Measurements from ENCODE around the gene GM2A. TPM values are rescaled to one million over a fixed set of nuclear protein-coding genes. Genes with fewer than 3 reads are reported as not detected.

GM2A gene
- total RNA-seq, 3 donors from 2014 or later (not counting 1 experiment from before 2014, with no cell fraction given): 9.6 to 15.9 (median 15.6) TPM

- no peaks in the 10 kb centered on the region for H3K27me3 Mint-ChIP-seq (ENCODE audit: low read depth in 2 of 2)
- WGBS (ENCODE audit: insufficient coverage): 92% methylated on average over 6 of the region's 6 CpGs
- H3K36me3 Mint-ChIP-seq: no peaks in the 10 kb centered on the region
- intact Hi-C loops (cut with micrococcal nuclease): loop anchor here (5.0 kb wide), 1 partner anchor 93 kb away; no protein-coding TSS in a partner anchor
- peaks cover 16% of the 10 kb centered on the region for H3K4me1 ChIP-seq (ENCODE audit: control insufficient read depth, insufficient read depth, low read length)
- H3K36me3 ChIP-seq (ENCODE audit: control insufficient read depth, insufficient read depth, low read length): no peaks in the 10 kb centered on the region
- no peak overlapping the region for H3K27ac Mint-ChIP-seq
- no peaks in the 10 kb centered on the region for H3K9me3 Mint-ChIP-seq
- peaks cover 15 to 16% of the 10 kb centered on the region in 2 donors for H3K4me1 Mint-ChIP-seq
- no peaks in the 10 kb centered on the region for H3K27me3 ChIP-seq (ENCODE audit: control insufficient read depth, insufficient read depth, low read length)
- DNase-seq (no peak), ATAC-seq (no peak)
- H3K4me3 Mint-ChIP-seq: no peak overlapping the region
- H3K4me3 ChIP-seq (ENCODE audit: low read length): no peak overlapping the region
- TF ChIP-seq, protein P1, sequence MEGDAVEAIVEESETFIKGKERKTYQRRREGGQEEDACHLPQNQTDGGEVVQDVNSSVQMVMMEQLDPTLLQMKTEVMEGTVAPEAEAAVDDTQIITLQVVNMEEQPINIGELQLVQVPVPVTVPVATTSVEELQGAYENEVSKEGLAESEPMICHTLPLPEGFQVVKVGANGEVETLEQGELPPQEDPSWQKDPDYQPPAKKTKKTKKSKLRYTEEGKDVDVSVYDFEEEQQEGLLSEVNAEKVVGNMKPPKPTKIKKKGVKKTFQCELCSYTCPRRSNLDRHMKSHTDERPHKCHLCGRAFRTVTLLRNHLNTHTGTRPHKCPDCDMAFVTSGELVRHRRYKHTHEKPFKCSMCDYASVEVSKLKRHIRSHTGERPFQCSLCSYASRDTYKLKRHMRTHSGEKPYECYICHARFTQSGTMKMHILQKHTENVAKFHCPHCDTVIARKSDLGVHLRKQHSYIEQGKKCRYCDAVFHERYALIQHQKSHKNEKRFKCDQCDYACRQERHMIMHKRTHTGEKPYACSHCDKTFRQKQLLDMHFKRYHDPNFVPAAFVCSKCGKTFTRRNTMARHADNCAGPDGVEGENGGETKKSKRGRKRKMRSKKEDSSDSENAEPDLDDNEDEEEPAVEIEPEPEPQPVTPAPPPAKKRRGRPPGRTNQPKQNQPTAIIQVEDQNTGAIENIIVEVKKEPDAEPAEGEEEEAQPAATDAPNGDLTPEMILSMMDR (IDR thresholded peaks at IDR 0.05): no peak
- H3K27ac ChIP-seq (ENCODE audit: low read length): no peak overlapping the region
- no peaks in the 10 kb centered on the region for H3K9me3 ChIP-seq (ENCODE audit: control insufficient read depth, insufficient read depth, low read length)
Observed at GRCh38 chr5:151230048-151230680, 22.8 kb upstream of the GM2A start.

- Mint-ChIP-seq H3K4me1 (peaks cover 12% of the 10 kb centered on the region in 2 donors), H3K27ac (no peak overlapping the region), H3K27me3 (ENCODE audit: low read depth in 2 of 2) (no peaks in the 10 kb centered on the region), H3K36me3 (no peaks in the 10 kb centered on the region), H3K9me3 (no peaks in the 10 kb centered on the region), H3K4me3 (no peak overlapping the region)
- Histone ChIP-seq H3K9me3 (ENCODE audit: control insufficient read depth, insufficient read depth, low read length) (no peaks in the 10 kb centered on the region), H3K4me1 (ENCODE audit: control insufficient read depth, insufficient read depth, low read length) (peaks cover 21% of the 10 kb centered on the region), H3K36me3 (ENCODE audit: control insufficient read depth, insufficient read depth, low read length) (no peaks in the 10 kb centered on the region), H3K27ac (ENCODE audit: low read length) (no peak overlapping the region), H3K27me3 (ENCODE audit: control insufficient read depth, insufficient read depth, low read length) (no peaks in the 10 kb centered on the region), H3K4me3 (ENCODE audit: low read length) (no peak overlapping the region)
- DNase-seq (no peak), ATAC-seq (no peak)
- TF ChIP-seq, protein P1 (IDR thresholded peaks at IDR 0.05): no peak
- intact Hi-C loops (cut with micrococcal nuclease): loop anchor here (5.0 kb wide), 1 partner anchor 94 kb away; no protein-coding TSS in a partner anchor
Observed at GRCh38 chr5:151231359-151231758, 21.6 kb upstream of the GM2A start.

DNA sequence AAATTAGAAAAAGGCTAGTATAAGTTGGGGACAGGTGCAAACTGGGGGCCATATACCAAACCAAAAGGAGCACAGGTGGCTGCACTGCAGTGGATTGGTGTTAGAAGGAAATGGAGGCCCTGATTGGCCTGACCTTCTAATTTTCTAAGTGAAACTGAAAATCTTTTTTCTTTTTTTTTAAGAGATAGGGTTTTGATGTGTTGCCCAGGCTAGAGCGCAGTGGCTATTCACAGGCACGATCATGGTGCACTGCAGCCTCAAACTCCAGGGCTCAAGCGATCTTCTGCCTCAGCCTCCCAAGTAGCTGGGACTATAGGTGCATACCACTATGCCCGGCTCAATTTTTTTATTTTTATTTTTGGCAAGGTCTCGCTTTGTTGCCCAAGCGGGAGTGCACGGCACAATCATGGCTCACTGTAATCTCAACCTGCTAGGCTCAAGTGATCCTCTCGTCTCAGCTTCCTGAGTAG, 19.3 kb upstream of the GM2A start:
- no peaks in the 10 kb centered on the region for H3K36me3 Mint-ChIP-seq
- no peaks in the 10 kb centered on the region for H3K27me3 Mint-ChIP-seq (ENCODE audit: low read depth in 2 of 2)
- DNase-seq: no peak
- H3K27ac Mint-ChIP-seq: no peak overlapping the region
- H3K9me3 Mint-ChIP-seq: no peaks in the 10 kb centered on the region
- H3K9me3 ChIP-seq (ENCODE audit: control insufficient read depth, insufficient read depth, low read length): no peaks in the 10 kb centered on the region
- no peak overlapping the region for H3K4me3 ChIP-seq (ENCODE audit: low read length)
- H3K36me3 ChIP-seq (ENCODE audit: control insufficient read depth, insufficient read depth, low read length): no peaks in the 10 kb centered on the region
- WGBS (ENCODE audit: insufficient coverage): 64% methylated on average over 8 of the region's 8 CpGs
- peaks cover 21% of the 10 kb centered on the region for H3K4me1 ChIP-seq (ENCODE audit: control insufficient read depth, insufficient read depth, low read length)
- no peak overlapping the region for H3K27ac ChIP-seq (ENCODE audit: low read length)
- no peak overlapping the region for H3K4me3 Mint-ChIP-seq
- no peaks in the 10 kb centered on the region for H3K27me3 ChIP-seq (ENCODE audit: control insufficient read depth, insufficient read depth, low read length)
- H3K4me1 Mint-ChIP-seq: peaks cover 12% of the 10 kb centered on the region in 2 donors
- TF ChIP-seq, protein P1 (IDR thresholded peaks at IDR 0.05): no peak
- no peak for ATAC-seq
- intact Hi-C loops (cut with micrococcal nuclease): loop anchor here (5.0 kb wide), 1 partner anchor 96 kb away; no protein-coding TSS in a partner anchor
